ENCODE measurements around the gene KMT5B.

Gene KMT5B

GRCh38 chr11:68160100-68160695 is 52.9 kb downstream of the KMT5B start:
- no peaks in the 10 kb centered on the region for H3K79me2 ChIP-seq (ENCODE audit: control insufficient read depth, low read length)
- H4K20me1 ChIP-seq (ENCODE audit: control insufficient read depth, insufficient read depth, low read depth, low read length), result no peaks in the 10 kb centered on the region
- no peak overlapping the region for H3K4me3 ChIP-seq (ENCODE audit: low read length)
- TF ChIP-seq EZH2phosphoT487 (IDR thresholded peaks at IDR 0.05; ENCODE audit: borderline replicate concordance, low read length), result no peak
- TF ChIP-seq CTCF (IDR thresholded peaks at IDR 0.05; ENCODE audit: low read depth, low read length, poor library complexity, severe bottlenecking), result no peak
- no peaks in the 10 kb centered on the region for H3K4me1 ChIP-seq (ENCODE audit: control insufficient read depth, low read length)
- H3K9me2 ChIP-seq (replicated peaks; ENCODE audit: control insufficient read depth, low read length), result no peaks in the 10 kb centered on the region
- H3F3A ChIP-seq (ENCODE audit: control insufficient read depth, insufficient read depth), result no peaks in the 10 kb centered on the region
- no peaks in the 10 kb centered on the region; the same call in 1 of the 2 replicates for H3K36me3 ChIP-seq (ENCODE audit: control insufficient read depth, low read length)
- H3K4me2 ChIP-seq (ENCODE audit: low read length), result no peak overlapping the region
- H3K9me3 ChIP-seq (ENCODE audit: control insufficient read depth, insufficient read depth, low read length), result no peaks in the 10 kb centered on the region
- H3K27ac ChIP-seq (ENCODE audit: low read depth, low read length), result no peak overlapping the region
- H3K27me3 ChIP-seq (ENCODE audit: control insufficient read depth, low read length), result no peaks in the 10 kb centered on the region

- no peaks in the 10 kb centered on the region for H3K9me3 ChIP-seq (ENCODE audit: control insufficient read depth, insufficient read depth, low read length)
- no peaks in the 10 kb centered on the region for H3F3A ChIP-seq (ENCODE audit: control insufficient read depth, insufficient read depth)
- no peak overlapping the region for H3K4me2 ChIP-seq (ENCODE audit: low read length)
- H3K4me3 ChIP-seq (ENCODE audit: low read length), result no peak overlapping the region
- H3K36me3 ChIP-seq (ENCODE audit: control insufficient read depth, low read length), result no peaks in the 10 kb centered on the region; the same call in 1 of the 2 replicates
- H3K79me2 ChIP-seq (ENCODE audit: control insufficient read depth, low read length), result no peaks in the 10 kb centered on the region
- no peaks in the 10 kb centered on the region for H3K9me2 ChIP-seq (replicated peaks; ENCODE audit: control insufficient read depth, low read length)
- no peaks in the 10 kb centered on the region for H4K20me1 ChIP-seq (ENCODE audit: control insufficient read depth, insufficient read depth, low read depth, low read length)
- no peak overlapping the region for H3K27ac ChIP-seq (ENCODE audit: low read depth, low read length)
- H3K4me1 ChIP-seq (ENCODE audit: control insufficient read depth, low read length), result no peaks in the 10 kb centered on the region
- no peak for TF ChIP-seq EZH2phosphoT487 (IDR thresholded peaks at IDR 0.05; ENCODE audit: borderline replicate concordance, low read length)
- no peak for TF ChIP-seq CTCF (IDR thresholded peaks at IDR 0.05; ENCODE audit: low read depth, low read length, poor library complexity, severe bottlenecking)
- H3K27me3 ChIP-seq (ENCODE audit: control insufficient read depth, low read length), result no peaks in the 10 kb centered on the region
Observed at GRCh38 chr11:68159665-68160064, 53.4 kb downstream of the KMT5B start.

GRCh38 chr11:68159161-68159560 is 53.9 kb downstream of the KMT5B start:
- no peaks in the 10 kb centered on the region for H3K27me3 ChIP-seq (ENCODE audit: control insufficient read depth, low read length)
- H3K9me3 ChIP-seq (ENCODE audit: control insufficient read depth, insufficient read depth, low read length), result no peaks in the 10 kb centered on the region
- H3K36me3 ChIP-seq (ENCODE audit: control insufficient read depth, low read length), result no peaks in the 10 kb centered on the region; the same call in 1 of the 2 replicates
- H3K4me2 ChIP-seq (ENCODE audit: low read length), result no peak overlapping the region
- H3F3A ChIP-seq (ENCODE audit: control insufficient read depth, insufficient read depth), result no peaks in the 10 kb centered on the region
- no peaks in the 10 kb centered on the region for H3K4me1 ChIP-seq (ENCODE audit: control insufficient read depth, low read length)
- H3K79me2 ChIP-seq (ENCODE audit: control insufficient read depth, low read length), result no peaks in the 10 kb centered on the region
- no peaks in the 10 kb centered on the region for H3K9me2 ChIP-seq (replicated peaks; ENCODE audit: control insufficient read depth, low read length)
- no peaks in the 10 kb centered on the region for H4K20me1 ChIP-seq (ENCODE audit: control insufficient read depth, insufficient read depth, low read depth, low read length)
- H3K4me3 ChIP-seq (ENCODE audit: low read length), result no peak overlapping the region
- TF ChIP-seq EZH2phosphoT487 (IDR thresholded peaks at IDR 0.05; ENCODE audit: borderline replicate concordance, low read length) (no peak), CTCF (IDR thresholded peaks at IDR 0.05; ENCODE audit: low read depth, low read length, poor library complexity, severe bottlenecking) (no peak)
- no peak overlapping the region for H3K27ac ChIP-seq (ENCODE audit: low read depth, low read length)

Data from DOHH2 (cell line).